ENCODE results near the gene CYTH4. TPM values are rescaled to one million over a fixed set of nuclear protein-coding genes. Genes with fewer than 3 reads are reported as not detected.

The CYTH4 gene
- polyA plus RNA-seq, 1 donor (not counting 4 experiments of a cell fraction or from before 2014, with no cell fraction given): 0.05 TPM

DNA sequence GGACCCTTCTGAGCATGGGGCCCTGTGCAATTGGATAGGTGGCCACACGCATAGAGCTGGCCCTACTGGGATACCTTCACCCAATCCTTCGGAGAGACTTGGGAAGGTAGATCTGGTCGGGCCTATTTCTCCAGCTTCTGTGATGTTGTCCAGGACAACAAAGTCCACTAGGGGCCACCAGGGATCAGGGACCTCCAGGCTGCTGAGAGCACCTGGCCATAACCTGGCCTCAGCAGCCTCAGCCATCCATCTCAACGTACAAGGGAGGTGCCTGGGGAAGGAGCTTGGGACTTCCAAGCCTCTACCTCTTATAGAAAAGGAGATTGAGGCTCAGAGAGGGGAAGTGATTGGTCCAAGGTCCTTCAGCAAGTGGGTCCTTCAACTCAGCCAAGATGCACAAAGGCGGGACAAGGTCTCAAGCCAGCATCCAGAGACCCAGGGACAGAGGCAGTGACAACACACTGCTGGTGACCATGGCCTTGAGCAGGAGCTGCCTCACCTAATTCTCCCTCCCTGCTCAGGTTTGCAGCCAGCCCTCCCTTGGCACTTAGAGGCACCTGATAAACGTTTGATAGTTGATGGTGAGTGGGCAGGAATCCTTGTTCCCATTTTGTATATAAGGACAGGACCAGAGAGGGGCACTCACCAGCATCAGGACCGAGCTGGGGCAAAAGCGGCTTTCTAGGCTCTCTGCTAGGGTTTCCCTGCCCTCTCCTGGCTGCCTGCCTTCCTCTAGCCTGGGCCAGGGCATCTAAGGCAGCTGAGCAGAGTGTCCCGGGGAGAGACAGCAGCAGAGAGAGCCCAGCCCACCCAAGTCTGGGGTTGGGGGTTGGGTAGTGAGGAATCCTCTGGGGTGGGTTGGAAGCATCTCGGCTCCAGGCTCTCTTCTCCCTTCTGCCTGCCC lies 42.7 kb upstream of the CYTH4 start:
- Histone ChIP-seq H3K4me3 (ENCODE audit: control insufficient read depth in 2 of 3, extremely low read depth in 1 of 3, insufficient read depth in 2 of 3, low read depth in 1 of 3, low read length in 3 of 3) (no peak overlapping the region), H3K4me2 (ENCODE audit: control insufficient read depth, extremely low read depth, insufficient read depth, low read depth, low read length) (no peak overlapping the region), H3K27ac (ENCODE audit: control insufficient read depth, insufficient read depth, low read length) (no peak overlapping the region), H4K20me1 (ENCODE audit: control insufficient read depth, extremely low read depth, insufficient read depth, low read length) (peaks cover 6% of the 10 kb centered on the region), H3K9me1 (ENCODE audit: control insufficient read depth, extremely low read depth, insufficient read depth, low read length) (no peaks in the 10 kb centered on the region), H3K9ac (ENCODE audit: control insufficient read depth, extremely low read depth, insufficient read depth, low read length) (no peak overlapping the region), H3K36me3 (ENCODE audit: control insufficient read depth in 2 of 2, extremely low read depth in 1 of 2, insufficient read depth in 2 of 2, low read length in 2 of 2) (peaks cover 20 to 47% of the 10 kb centered on the region in 2 experiments), H3K9me3 (ENCODE audit: control insufficient read depth, low read depth, low read length) (no peaks in the 10 kb centered on the region), H3K27me3 (ENCODE audit: control insufficient read depth, extremely low read depth, insufficient read depth, low read length) (no peaks in the 10 kb centered on the region), H3K4me1 (ENCODE audit: control insufficient read depth, extremely low read depth, insufficient read depth, low read length) (peaks cover 34% of the 10 kb centered on the region), H2AFZ (ENCODE audit: control insufficient read depth, low read length) (no peak overlapping the region), H3K79me2 (ENCODE audit: control insufficient read depth, insufficient read depth, low read length) (peaks cover 26% of the 10 kb centered on the region)
- FAIRE-seq: no peak
- no peak for DNase-seq (ENCODE audit: low read depth, low spot score)
- no peak for TF ChIP-seq EZH2 (IDR thresholded peaks at IDR 0.05; ENCODE audit: low read length)
- TF ChIP-seq, protein P1, sequence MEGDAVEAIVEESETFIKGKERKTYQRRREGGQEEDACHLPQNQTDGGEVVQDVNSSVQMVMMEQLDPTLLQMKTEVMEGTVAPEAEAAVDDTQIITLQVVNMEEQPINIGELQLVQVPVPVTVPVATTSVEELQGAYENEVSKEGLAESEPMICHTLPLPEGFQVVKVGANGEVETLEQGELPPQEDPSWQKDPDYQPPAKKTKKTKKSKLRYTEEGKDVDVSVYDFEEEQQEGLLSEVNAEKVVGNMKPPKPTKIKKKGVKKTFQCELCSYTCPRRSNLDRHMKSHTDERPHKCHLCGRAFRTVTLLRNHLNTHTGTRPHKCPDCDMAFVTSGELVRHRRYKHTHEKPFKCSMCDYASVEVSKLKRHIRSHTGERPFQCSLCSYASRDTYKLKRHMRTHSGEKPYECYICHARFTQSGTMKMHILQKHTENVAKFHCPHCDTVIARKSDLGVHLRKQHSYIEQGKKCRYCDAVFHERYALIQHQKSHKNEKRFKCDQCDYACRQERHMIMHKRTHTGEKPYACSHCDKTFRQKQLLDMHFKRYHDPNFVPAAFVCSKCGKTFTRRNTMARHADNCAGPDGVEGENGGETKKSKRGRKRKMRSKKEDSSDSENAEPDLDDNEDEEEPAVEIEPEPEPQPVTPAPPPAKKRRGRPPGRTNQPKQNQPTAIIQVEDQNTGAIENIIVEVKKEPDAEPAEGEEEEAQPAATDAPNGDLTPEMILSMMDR (optimal IDR thresholded peaks at IDR 0.05 in 1 of 3, IDR thresholded peaks at IDR 0.05 in 1 of 3, conservative IDR thresholded peaks at IDR 0.05 in 1 of 3; ENCODE audit: extremely low read depth in 1 of 3, insufficient read depth in 2 of 3, low read length in 3 of 3): no peak
- dilution Hi-C loops (cut with MboI; ENCODE audit: extremely low pct_ligation_motif_present, low sequenced_read_pairs): no loop called here

DNA sequence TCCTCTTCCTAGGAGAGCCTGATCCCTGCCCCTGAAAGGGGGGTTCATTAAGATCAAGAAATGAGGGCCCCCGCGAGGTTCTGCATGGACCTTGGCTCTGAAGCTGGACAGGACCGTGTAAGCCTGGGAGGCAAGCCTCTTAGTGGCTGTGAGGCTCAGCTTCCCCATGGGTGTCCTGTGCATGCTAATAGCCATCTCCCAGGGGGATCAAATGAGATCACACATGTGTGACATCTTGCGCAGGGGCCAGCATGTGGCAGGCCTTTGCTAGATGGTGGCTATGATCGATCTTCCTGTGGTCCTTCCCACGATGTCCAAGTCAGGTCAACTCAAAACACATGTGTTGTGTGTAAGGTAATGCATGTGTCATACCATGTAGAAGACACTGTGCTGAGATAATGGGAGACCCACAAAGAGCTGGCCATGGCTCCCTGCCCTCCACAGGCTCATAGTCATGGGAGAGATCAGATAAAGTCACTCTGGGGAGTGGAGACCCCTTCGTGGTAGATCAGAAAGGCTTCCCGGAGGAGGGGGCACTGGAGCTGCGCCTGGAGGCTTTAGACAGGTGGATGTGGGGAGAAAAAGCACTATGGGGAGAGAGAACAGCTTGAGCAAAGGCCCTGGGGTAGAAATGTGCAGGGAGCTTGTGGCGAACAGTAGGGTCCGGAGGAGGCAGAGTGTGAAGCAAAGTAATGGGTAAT lies 41.9 kb upstream of the CYTH4 start:
- H3K4me1 ChIP-seq (ENCODE audit: control insufficient read depth, extremely low read depth, insufficient read depth, low read length): peaks cover 26% of the 10 kb centered on the region
- peak; percentile 20 for FAIRE-seq

More for the DNA sequence above, 41.9 kb upstream of the CYTH4 start:
- H3K27ac ChIP-seq (ENCODE audit: control insufficient read depth, insufficient read depth, low read length): no peak overlapping the region
- H3K79me2 ChIP-seq (ENCODE audit: control insufficient read depth, insufficient read depth, low read length): peaks cover 22% of the 10 kb centered on the region
- H3K4me2 ChIP-seq (ENCODE audit: control insufficient read depth, extremely low read depth, insufficient read depth, low read depth, low read length): no peak overlapping the region
- no peaks in the 10 kb centered on the region for H3K9me1 ChIP-seq (ENCODE audit: control insufficient read depth, extremely low read depth, insufficient read depth, low read length)
- peaks cover 3% of the 10 kb centered on the region for H4K20me1 ChIP-seq (ENCODE audit: control insufficient read depth, extremely low read depth, insufficient read depth, low read length)
- DNase-seq (ENCODE audit: low read depth, low spot score): no peak
- H3K36me3 ChIP-seq (ENCODE audit: control insufficient read depth in 2 of 2, extremely low read depth in 1 of 2, insufficient read depth in 2 of 2, low read length in 2 of 2): peaks cover 20 to 39% of the 10 kb centered on the region in 2 experiments
- H3K9ac ChIP-seq (ENCODE audit: control insufficient read depth, extremely low read depth, insufficient read depth, low read length): no peak overlapping the region
- H3K9me3 ChIP-seq (ENCODE audit: control insufficient read depth, low read depth, low read length): no peaks in the 10 kb centered on the region
- no peak overlapping the region for H2AFZ ChIP-seq (ENCODE audit: control insufficient read depth, low read length)
- TF ChIP-seq, protein P1 (optimal IDR thresholded peaks at IDR 0.05 in 1 of 3, IDR thresholded peaks at IDR 0.05 in 1 of 3, conservative IDR thresholded peaks at IDR 0.05 in 1 of 3; ENCODE audit: extremely low read depth in 1 of 3, insufficient read depth in 2 of 3, low read length in 3 of 3): no peak
- no peak for TF ChIP-seq EZH2 (IDR thresholded peaks at IDR 0.05; ENCODE audit: low read length)
- dilution Hi-C loops (cut with MboI; ENCODE audit: extremely low pct_ligation_motif_present, low sequenced_read_pairs): no loop called here
- H3K4me3 ChIP-seq (ENCODE audit: control insufficient read depth in 2 of 3, extremely low read depth in 1 of 3, insufficient read depth in 2 of 3, low read depth in 1 of 3, low read length in 3 of 3): no peak overlapping the region
- H3K27me3 ChIP-seq (ENCODE audit: control insufficient read depth, extremely low read depth, insufficient read depth, low read length): no peaks in the 10 kb centered on the region
